ENCODE measurements around the gene TUBB8. TPM values are rescaled to one million over a fixed set of nuclear protein-coding genes. Genes with fewer than 3 reads are reported as not detected.
"Not testable (repeated sequence)": the region's sequence is repeated elsewhere in the genome, so short reads cannot be mapped to it uniquely, and the experiment has no call there.

The TUBB8 gene
- total RNA-seq, 1 donor from 2014 or later = not detected

- intact Hi-C loops (cut with DNase I); DNase-seq (ENCODE audit: low spot score): not testable (repeated sequence)
Observed at GRCh38 chr10:68156-68555, 19.1 kb upstream of the TUBB8 start.

- DNase-seq (ENCODE audit: low spot score); intact Hi-C loops (cut with DNase I): not testable (repeated sequence)
Observed at GRCh38 chr10:49926-50325, 830 bp upstream of the TUBB8 start.

- intact Hi-C loops (cut with DNase I); DNase-seq (ENCODE audit: low spot score): not testable (repeated sequence)
Observed at GRCh38 chr10:47864-48263, 1.2 kb downstream of the TUBB8 start.

- DNase-seq (ENCODE audit: low spot score); intact Hi-C loops (cut with DNase I): not testable (repeated sequence)
Observed at GRCh38 chr10:13315-13635, 35.8 kb downstream of the TUBB8 start.

GRCh38 chr10:12444-13314 lies 36.4 kb downstream of the TUBB8 start:
- not testable (repeated sequence) for DNase-seq (ENCODE audit: low spot score)

GRCh38 chr10:11260-11659 lies 37.8 kb downstream of the TUBB8 start:
- intact Hi-C loops (cut with DNase I) = not testable (repeated sequence)

More at GRCh38 chr10:12444-13314, 36.4 kb downstream of the TUBB8 start:
- intact Hi-C loops (cut with DNase I) = not testable (repeated sequence)

GRCh38 chr10:10261-10971 lies 38.7 kb downstream of the TUBB8 start:
- intact Hi-C loops (cut with DNase I); DNase-seq (ENCODE audit: low spot score): not testable (repeated sequence)

More at GRCh38 chr10:11260-11659, 37.8 kb downstream of the TUBB8 start:
- not testable (repeated sequence) for DNase-seq (ENCODE audit: low spot score)

Other genes starting within 250 kb of the TUBB8 start
- gene ZMYND11, start 86.2 kb upstream of the TUBB8 start, total RNA-seq = 90.6 TPM

Measured in cardiac septum (tissue), 1 donor.